SU-DHL-6 (cell line): ENCODE data around the gene SNED1.

Source experiments
- CTCF ChIP-seq: fragments of 200-600 bp; sonication (generic); IDR thresholded peaks from one replicate; pipeline ENCODE4 v1.5.1; 2017; ENCODE audit warnings: antibody characterized with exemption, mild to moderate bottlenecking, low read length, moderate library complexity; ENCODE audit not compliant: insufficient read depth, poor library complexity, severe bottlenecking
- EZH2phosphoT487 ChIP-seq: fragments of 200-600 bp; sonication (generic), shearing (Covaris generic); conservative IDR thresholded peaks from 2 replicates; pipeline ENCODE4 v1.6.1; 2018; ENCODE audit warnings: mild to moderate bottlenecking, antibody characterized with exemption, low read length, moderate library complexity, mixed read lengths

GRCh38 chr2:241070811-241071676 lies 72.6 kb downstream of the SNED1 start:
- TF ChIP-seq CTCF (no peak), EZH2phosphoT487 (no peak)
